Panc1 (cell line): ENCODE data around the gene PPA1.

ENCODE experiments used
- CTCF ChIP-seq: fragments of 450-650 bp; IDR thresholded peaks from 2 replicates; pipeline ENCODE4 v1.5.1; 2017; ENCODE audit warnings: mild to moderate bottlenecking
- REST ChIP-seq, 2 experiments: IDR thresholded peaks; 2 replicates each; pipeline ENCODE4 v1.6.1; 2011 to 2012; ENCODE audit warnings: low read depth in 2 of 2, control low read depth in 1 of 2, low read length in 1 of 2, mild to moderate bottlenecking in 1 of 2, moderate library complexity in 1 of 2; ENCODE audit not compliant: insufficient read depth in 1 of 2

- TF ChIP-seq CTCF (no peak), REST (IDR thresholded peaks at IDR 0.05; ENCODE audit: insufficient read depth in 1 of 2, low read depth in 2 of 2, low read length in 1 of 2) (no peak)
Measured at GRCh38 chr10:70162151-70162891, 70.9 kb downstream of the PPA1 start.
